ENCODE data around the gene PROSER3. TPM values are rescaled to one million over a fixed set of nuclear protein-coding genes. Genes with fewer than 3 reads are reported as not detected.
A peak's percentile ranks its signal among the peaks of the same experiment; 100 is the strongest.

Gene PROSER3
- polyA plus RNA-seq, 3 donors: 1.8 to 14.7 (median 2.9) TPM

DNA sequence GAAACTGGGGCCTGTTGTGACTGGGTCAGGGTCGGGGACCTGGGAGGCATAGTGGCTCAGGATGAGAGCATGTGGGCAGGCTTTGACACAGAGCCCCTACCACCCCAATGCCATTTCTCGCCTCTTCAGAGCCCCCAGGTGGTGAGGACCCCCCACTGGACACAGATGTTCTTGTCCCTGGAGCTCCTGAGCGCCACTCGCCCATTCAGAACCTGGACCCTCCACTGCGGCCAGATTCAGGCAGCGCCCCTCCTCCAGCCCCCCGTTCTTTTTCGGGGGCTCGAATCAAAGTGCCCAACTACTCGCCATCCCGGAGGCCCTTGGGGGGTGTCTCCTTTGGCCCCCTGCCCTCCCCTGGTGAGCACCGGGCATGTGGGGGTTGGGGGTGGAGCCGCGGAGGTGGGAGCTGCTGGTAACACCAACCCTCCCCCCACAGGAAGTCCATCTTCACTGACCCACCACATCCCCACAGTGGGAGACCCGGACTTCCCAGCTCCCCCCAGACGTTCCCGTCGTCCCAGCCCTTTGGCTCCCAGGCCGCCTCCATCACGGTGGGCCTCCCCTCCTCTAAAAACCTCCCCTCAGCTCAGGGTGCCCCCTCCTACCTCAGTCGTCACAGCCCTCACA lies 26.1 kb upstream of the PROSER3 start:
- TF ChIP-seq, protein P1, sequence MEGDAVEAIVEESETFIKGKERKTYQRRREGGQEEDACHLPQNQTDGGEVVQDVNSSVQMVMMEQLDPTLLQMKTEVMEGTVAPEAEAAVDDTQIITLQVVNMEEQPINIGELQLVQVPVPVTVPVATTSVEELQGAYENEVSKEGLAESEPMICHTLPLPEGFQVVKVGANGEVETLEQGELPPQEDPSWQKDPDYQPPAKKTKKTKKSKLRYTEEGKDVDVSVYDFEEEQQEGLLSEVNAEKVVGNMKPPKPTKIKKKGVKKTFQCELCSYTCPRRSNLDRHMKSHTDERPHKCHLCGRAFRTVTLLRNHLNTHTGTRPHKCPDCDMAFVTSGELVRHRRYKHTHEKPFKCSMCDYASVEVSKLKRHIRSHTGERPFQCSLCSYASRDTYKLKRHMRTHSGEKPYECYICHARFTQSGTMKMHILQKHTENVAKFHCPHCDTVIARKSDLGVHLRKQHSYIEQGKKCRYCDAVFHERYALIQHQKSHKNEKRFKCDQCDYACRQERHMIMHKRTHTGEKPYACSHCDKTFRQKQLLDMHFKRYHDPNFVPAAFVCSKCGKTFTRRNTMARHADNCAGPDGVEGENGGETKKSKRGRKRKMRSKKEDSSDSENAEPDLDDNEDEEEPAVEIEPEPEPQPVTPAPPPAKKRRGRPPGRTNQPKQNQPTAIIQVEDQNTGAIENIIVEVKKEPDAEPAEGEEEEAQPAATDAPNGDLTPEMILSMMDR (IDR thresholded peaks at IDR 0.05): no peak
- H3K79me2 ChIP-seq (ENCODE audit: insufficient read depth, low read length): no peaks in the 10 kb centered on the region
- Mint-ChIP-seq H3K4me3 (no peak overlapping the region), H3K9me3 (no peaks in the 10 kb centered on the region), H3K27me3 (ENCODE audit: low read depth in 3 of 3) (peaks cover 0 to 3% (median 0%) of the 10 kb centered on the region in 3 donors), H3K27ac (no peak overlapping the region), H3K4me1 (no peaks in the 10 kb centered on the region), H3K36me3 (peaks cover 80 to 97% of the 10 kb centered on the region in 2 donors)
- H3K27me3 ChIP-seq (ENCODE audit: control insufficient read depth in 2 of 2, insufficient read depth in 2 of 2, low read length in 2 of 2): no peaks in the 10 kb centered on the region
- H3K9me3 ChIP-seq (replicated peaks in 1 of 2; ENCODE audit: control insufficient read depth in 1 of 2, insufficient read depth in 1 of 2, low read length in 2 of 2): no peaks in the 10 kb centered on the region
- no peak overlapping the region for H3K4me2 ChIP-seq (replicated peaks; ENCODE audit: extremely low read depth, low read length, poor library complexity, severe bottlenecking)
- intact Hi-C loops (cut with micrococcal nuclease): no loop called here
- H3K27ac ChIP-seq (ENCODE audit: low read depth in 1 of 2, low read length in 2 of 2): no peak overlapping the region
- H2AFZ ChIP-seq (ENCODE audit: insufficient read depth, low read depth, low read length, poor library complexity, severe bottlenecking): no peak overlapping the region
- no peak overlapping the region for H3K9ac ChIP-seq (ENCODE audit: insufficient read depth, low read length, poor library complexity, severe bottlenecking)
- H4K20me1 ChIP-seq (ENCODE audit: insufficient read depth, low read length): peaks cover 71% of the 10 kb centered on the region
- no peak for DNase-seq
- 97% methylated on average over 14 of the region's 21 CpGs for WGBS (ENCODE audit: insufficient coverage)
- no peaks in the 10 kb centered on the region for H3K4me1 ChIP-seq (ENCODE audit: control insufficient read depth in 1 of 2, insufficient read depth in 2 of 2, low read length in 2 of 2)
- H3K4me3 ChIP-seq (replicated peaks in 1 of 3; ENCODE audit: low read depth in 2 of 3, low read length in 3 of 3): no peak overlapping the region
- peaks cover 87 to 100% of the 10 kb centered on the region in 2 donors for H3K36me3 ChIP-seq (replicated peaks in 1 of 2; ENCODE audit: control insufficient read depth in 1 of 2, insufficient read depth in 2 of 2, low read length in 2 of 2)

DNA sequence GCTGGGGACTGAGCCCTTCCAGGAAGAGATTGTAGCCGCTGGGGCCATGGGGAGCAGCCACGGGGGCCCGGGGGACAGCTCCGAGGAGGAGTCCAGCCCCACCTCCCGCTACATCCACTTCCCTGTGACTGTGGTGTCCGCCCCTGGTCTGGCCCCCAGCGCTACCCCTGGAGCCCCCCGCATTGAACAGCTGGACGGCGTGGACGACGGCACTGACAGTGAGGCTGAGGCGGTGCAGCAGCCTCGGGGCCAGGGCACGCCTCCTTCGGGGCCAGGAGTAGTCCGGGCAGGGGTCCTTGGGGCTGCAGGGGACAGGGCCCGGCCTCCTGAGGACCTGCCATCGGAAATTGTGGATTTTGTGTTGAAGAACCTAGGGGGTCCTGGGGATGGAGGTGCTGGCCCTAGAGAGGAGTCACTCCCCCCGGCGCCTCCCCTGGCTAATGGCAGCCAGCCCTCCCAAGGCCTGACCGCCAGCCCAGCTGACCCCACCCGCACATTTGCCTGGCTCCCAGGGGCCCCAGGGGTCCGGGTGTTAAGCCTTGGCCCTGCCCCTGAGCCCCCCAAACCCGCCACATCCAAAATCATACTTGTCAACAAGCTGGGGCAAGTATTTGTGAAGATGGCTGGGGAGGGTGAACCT lies 25.3 kb upstream of the PROSER3 start:
- Mint-ChIP-seq H3K9me3 (no peaks in the 10 kb centered on the region), H3K4me1 (no peaks in the 10 kb centered on the region), H3K4me3 (no peak overlapping the region), H3K27ac (peak overlapping the region in 1 of 7 donors; percentile 14), H3K36me3 (peaks cover 78 to 97% of the 10 kb centered on the region in 2 donors), H3K27me3 (ENCODE audit: low read depth in 3 of 3) (peaks cover 0 to 3% (median 0%) of the 10 kb centered on the region in 3 donors)
- Histone ChIP-seq H4K20me1 (ENCODE audit: insufficient read depth, low read length) (peaks cover 74% of the 10 kb centered on the region), H3K79me2 (ENCODE audit: insufficient read depth, low read length) (no peaks in the 10 kb centered on the region), H3K27ac (ENCODE audit: low read depth in 1 of 2, low read length in 2 of 2) (no peak overlapping the region), H3K4me2 (replicated peaks; ENCODE audit: extremely low read depth, low read length, poor library complexity, severe bottlenecking) (no peak overlapping the region), H3K4me1 (ENCODE audit: control insufficient read depth in 1 of 2, insufficient read depth in 2 of 2, low read length in 2 of 2) (no peaks in the 10 kb centered on the region), H2AFZ (ENCODE audit: insufficient read depth, low read depth, low read length, poor library complexity, severe bottlenecking) (no peak overlapping the region), H3K4me3 (replicated peaks in 1 of 3; ENCODE audit: low read depth in 2 of 3, low read length in 3 of 3) (no peak overlapping the region), H3K27me3 (ENCODE audit: control insufficient read depth in 2 of 2, insufficient read depth in 2 of 2, low read length in 2 of 2) (no peaks in the 10 kb centered on the region), H3K9ac (ENCODE audit: insufficient read depth, low read length, poor library complexity, severe bottlenecking) (no peak overlapping the region), H3K9me3 (replicated peaks in 1 of 2; ENCODE audit: control insufficient read depth in 1 of 2, insufficient read depth in 1 of 2, low read length in 2 of 2) (no peaks in the 10 kb centered on the region), H3K36me3 (replicated peaks in 1 of 2; ENCODE audit: control insufficient read depth in 1 of 2, insufficient read depth in 2 of 2, low read length in 2 of 2) (peaks cover 86 to 100% of the 10 kb centered on the region in 2 donors)
- intact Hi-C loops (cut with micrococcal nuclease): no loop called here
- WGBS (ENCODE audit: insufficient coverage): 97% methylated on average over 21 of the region's 25 CpGs
- DNase-seq: no peak
- TF ChIP-seq, protein P1 (IDR thresholded peaks at IDR 0.05): no peak

All from CD14-positive monocyte (primary cell).